AG10803 (cell line): ENCODE data around the gene ARHGEF16.
A peak's percentile ranks its signal among the peaks of the same experiment; 100 is the strongest.

ENCODE experiments used
- DNase-seq: peaks from one replicate; pipeline ENCODE4 v3.0.0; 2010; ENCODE audit warnings: low read depth
- H3K4me3 ChIP-seq: 2 replicates; pipeline ENCODE4 v1.5.1; 2011; ENCODE audit warnings: mild to moderate bottlenecking, low read length, control low read depth
- TF ChIP-seq, protein P1 (sequence below): conservative IDR thresholded peaks from 2 replicates; pipeline ENCODE4 v1.5.1; 2011; ENCODE audit warnings: mild to moderate bottlenecking, low read length, control low read depth, inconsistent platforms

Gene ARHGEF16

GRCh38 chr1:3504151-3504821 is 49.8 kb downstream of the ARHGEF16 start:
- no peak overlapping the region for H3K4me3 ChIP-seq
- DNase-seq, result peak; percentile 94
- TF ChIP-seq, protein P1, sequence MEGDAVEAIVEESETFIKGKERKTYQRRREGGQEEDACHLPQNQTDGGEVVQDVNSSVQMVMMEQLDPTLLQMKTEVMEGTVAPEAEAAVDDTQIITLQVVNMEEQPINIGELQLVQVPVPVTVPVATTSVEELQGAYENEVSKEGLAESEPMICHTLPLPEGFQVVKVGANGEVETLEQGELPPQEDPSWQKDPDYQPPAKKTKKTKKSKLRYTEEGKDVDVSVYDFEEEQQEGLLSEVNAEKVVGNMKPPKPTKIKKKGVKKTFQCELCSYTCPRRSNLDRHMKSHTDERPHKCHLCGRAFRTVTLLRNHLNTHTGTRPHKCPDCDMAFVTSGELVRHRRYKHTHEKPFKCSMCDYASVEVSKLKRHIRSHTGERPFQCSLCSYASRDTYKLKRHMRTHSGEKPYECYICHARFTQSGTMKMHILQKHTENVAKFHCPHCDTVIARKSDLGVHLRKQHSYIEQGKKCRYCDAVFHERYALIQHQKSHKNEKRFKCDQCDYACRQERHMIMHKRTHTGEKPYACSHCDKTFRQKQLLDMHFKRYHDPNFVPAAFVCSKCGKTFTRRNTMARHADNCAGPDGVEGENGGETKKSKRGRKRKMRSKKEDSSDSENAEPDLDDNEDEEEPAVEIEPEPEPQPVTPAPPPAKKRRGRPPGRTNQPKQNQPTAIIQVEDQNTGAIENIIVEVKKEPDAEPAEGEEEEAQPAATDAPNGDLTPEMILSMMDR, result no peak

GRCh38 chr1:3504822-3505153 is 50.3 kb downstream of the ARHGEF16 start:
- no peak for DNase-seq
- no peak overlapping the region for H3K4me3 ChIP-seq
- TF ChIP-seq, protein P1, result no peak

DNA sequence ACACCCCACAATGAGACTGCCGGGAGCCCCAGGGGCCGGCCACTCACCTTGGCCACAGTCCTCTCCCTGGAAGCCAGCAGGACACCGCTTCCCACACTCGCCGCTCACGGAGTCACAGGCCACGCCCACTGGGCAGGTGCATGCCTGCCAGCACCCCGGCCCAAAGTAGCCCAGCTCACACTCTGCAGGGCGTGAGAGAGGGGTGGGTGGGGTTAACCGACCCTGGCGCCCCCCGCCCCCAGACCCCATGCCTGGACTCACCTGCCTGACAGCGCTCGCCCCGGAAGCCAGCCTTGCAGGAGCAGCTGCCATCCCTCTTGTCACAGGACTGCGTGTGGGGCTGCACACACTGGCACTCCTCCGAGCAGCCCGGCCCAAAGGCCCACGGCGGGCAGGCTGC is 50.7 kb downstream of the ARHGEF16 start:
- no peak overlapping the region for H3K4me3 ChIP-seq
- TF ChIP-seq, protein P1, result no peak
- no peak for DNase-seq

GRCh38 chr1:3506041-3506440 is 51.6 kb downstream of the ARHGEF16 start:
- TF ChIP-seq, protein P1, result no peak
- no peak overlapping the region for H3K4me3 ChIP-seq

GRCh38 chr1:3506943-3507342 is 52.5 kb downstream of the ARHGEF16 start:
- DNase-seq, result no peak
- H3K4me3 ChIP-seq, result no peak overlapping the region
- TF ChIP-seq, protein P1, result no peak

More at GRCh38 chr1:3506041-3506440, 51.6 kb downstream of the ARHGEF16 start:
- DNase-seq, result no peak

- TF ChIP-seq, protein P1, result no peak
- no peak for DNase-seq
- H3K4me3 ChIP-seq, result no peak overlapping the region
Observed at GRCh38 chr1:3507636-3508275, 53.3 kb downstream of the ARHGEF16 start.
